Suprapubic skin (tissue), 4 donors: ENCODE measurements around the gene FILIP1L.

Experiments used
- EP300 ChIP-seq: sonication (generic); formaldehyde crosslinking; IDR thresholded peaks from one replicate; pipeline ENCODE4 v1.6.1; 2017; ENCODE audit warnings: antibody characterized with exemption
- POLR2A ChIP-seq, 2 donors: fragments of 450-650 bp; IDR thresholded peaks; one replicate each; pipeline ENCODE4 v1.6.1; 2017; ENCODE audit warnings: antibody characterized with exemption in 2 of 2, mild to moderate bottlenecking in 2 of 2, moderate library complexity in 2 of 2
- POLR2AphosphoS5 ChIP-seq, 3 donors: sonication (generic); formaldehyde crosslinking; IDR thresholded peaks; one replicate each; pipeline ENCODE4 v1.6.1; 2017; ENCODE audit warnings: antibody characterized with exemption in 3 of 3
- TF ChIP-seq, protein P1 (sequence below), 2 donors: fragments of 200-600 bp in 1 of 2; fragments of 450-650 bp in 1 of 2; sonication (generic) in 1 of 2; IDR thresholded peaks; one replicate each; pipeline ENCODE4 v1.5.1; 2016 to 2019; ENCODE audit warnings: antibody characterized with exemption in 2 of 2, mild to moderate bottlenecking in 1 of 2, moderate library complexity in 1 of 2

DNA sequence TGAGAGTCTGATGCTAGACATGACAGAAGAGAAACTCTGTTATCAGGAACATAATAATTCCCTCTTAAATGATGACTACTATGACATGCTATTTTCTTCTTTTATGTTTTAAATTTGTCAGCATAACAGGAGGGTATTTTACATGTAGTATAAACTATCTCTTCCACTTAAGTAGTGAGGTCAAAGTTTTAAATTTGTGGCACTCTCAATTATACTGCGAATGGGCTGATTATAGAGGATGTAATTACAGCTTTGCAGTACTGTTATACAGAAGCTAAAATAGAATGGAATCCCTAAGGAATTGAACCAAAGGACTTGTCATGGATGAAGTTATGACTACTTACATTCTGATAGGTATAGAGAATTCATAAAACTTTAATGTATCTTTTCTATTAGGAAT, 262.3 kb downstream of the FILIP1L start:
- TF ChIP-seq EP300 = no peak
- TF ChIP-seq POLR2AphosphoS5 (IDR thresholded peaks at IDR 0.05) = no peak
- TF ChIP-seq, protein P1, sequence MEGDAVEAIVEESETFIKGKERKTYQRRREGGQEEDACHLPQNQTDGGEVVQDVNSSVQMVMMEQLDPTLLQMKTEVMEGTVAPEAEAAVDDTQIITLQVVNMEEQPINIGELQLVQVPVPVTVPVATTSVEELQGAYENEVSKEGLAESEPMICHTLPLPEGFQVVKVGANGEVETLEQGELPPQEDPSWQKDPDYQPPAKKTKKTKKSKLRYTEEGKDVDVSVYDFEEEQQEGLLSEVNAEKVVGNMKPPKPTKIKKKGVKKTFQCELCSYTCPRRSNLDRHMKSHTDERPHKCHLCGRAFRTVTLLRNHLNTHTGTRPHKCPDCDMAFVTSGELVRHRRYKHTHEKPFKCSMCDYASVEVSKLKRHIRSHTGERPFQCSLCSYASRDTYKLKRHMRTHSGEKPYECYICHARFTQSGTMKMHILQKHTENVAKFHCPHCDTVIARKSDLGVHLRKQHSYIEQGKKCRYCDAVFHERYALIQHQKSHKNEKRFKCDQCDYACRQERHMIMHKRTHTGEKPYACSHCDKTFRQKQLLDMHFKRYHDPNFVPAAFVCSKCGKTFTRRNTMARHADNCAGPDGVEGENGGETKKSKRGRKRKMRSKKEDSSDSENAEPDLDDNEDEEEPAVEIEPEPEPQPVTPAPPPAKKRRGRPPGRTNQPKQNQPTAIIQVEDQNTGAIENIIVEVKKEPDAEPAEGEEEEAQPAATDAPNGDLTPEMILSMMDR (IDR thresholded peaks at IDR 0.05) = no peak
- TF ChIP-seq POLR2A (IDR thresholded peaks at IDR 0.05) = no peak
